Measurements from ENCODE around the gene PICALM.

DNA sequence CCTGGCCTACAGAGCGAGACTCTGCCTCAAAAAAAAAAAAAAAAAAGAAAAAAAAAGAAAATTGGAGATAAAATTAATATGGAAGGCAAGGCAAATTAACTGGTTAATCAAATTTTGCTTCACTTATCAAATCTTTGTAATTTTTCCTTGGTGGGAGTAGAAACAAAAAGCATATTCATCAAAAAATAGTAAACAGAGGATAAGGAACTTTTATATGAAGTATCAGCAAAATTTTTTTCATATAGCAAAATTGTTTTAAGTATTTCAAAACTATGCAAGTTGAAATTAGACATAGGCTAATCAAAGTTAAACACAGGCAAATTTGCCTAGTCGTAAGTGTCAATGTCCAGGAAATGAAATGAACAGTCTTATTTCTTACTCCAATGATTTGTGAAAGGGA is 33.0 kb downstream of the PICALM start:
- TF ChIP-seq, protein P1, sequence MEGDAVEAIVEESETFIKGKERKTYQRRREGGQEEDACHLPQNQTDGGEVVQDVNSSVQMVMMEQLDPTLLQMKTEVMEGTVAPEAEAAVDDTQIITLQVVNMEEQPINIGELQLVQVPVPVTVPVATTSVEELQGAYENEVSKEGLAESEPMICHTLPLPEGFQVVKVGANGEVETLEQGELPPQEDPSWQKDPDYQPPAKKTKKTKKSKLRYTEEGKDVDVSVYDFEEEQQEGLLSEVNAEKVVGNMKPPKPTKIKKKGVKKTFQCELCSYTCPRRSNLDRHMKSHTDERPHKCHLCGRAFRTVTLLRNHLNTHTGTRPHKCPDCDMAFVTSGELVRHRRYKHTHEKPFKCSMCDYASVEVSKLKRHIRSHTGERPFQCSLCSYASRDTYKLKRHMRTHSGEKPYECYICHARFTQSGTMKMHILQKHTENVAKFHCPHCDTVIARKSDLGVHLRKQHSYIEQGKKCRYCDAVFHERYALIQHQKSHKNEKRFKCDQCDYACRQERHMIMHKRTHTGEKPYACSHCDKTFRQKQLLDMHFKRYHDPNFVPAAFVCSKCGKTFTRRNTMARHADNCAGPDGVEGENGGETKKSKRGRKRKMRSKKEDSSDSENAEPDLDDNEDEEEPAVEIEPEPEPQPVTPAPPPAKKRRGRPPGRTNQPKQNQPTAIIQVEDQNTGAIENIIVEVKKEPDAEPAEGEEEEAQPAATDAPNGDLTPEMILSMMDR (IDR thresholded peaks at IDR 0.05): no peak
- no peak for TF ChIP-seq POLR2A (IDR thresholded peaks at IDR 0.05)
